ENCODE measurements around the gene ST8SIA1.
"Not testable (repeated sequence)": the region's sequence is repeated elsewhere in the genome, so short reads cannot be mapped to it uniquely, and the experiment has no call there.

ST8SIA1 gene

DNA sequence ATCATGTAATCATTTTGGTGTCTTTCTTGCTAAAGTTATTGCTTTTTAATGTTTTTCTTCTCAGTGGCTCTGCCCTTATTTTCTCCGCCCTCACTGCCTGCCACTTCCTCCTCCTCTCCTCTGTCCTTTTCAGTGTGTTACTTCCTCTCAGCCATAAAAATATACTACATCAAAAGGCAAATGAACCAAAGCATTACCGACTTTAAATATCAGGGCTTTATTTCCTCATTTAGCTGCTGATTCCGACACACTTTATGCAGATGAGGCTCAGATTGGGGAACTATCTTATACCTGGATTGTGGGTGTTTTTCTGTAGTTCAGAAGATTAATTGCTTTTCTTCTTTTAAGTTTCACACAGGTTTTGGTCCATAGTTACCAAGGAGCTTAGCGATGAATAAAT is 170.4 kb downstream of the ST8SIA1 start:
- Histone ChIP-seq H3K4me3 (ENCODE audit: insufficient read depth, low read length, poor library complexity, severe bottlenecking) (no peak overlapping the region), H3F3A (ENCODE audit: insufficient read depth) (no peaks in the 10 kb centered on the region), H3K27me3 (ENCODE audit: low read length) (no peaks in the 10 kb centered on the region), H3K9ac (ENCODE audit: low read length) (no peak overlapping the region), H4K20me1 (ENCODE audit: low read depth, low read length) (no peaks in the 10 kb centered on the region), H3K27ac (ENCODE audit: low read depth, low read length) (no peak overlapping the region), H3K9me3 (ENCODE audit: insufficient read depth, low read length) (no peaks in the 10 kb centered on the region), H3K79me2 (ENCODE audit: insufficient read depth, low read length) (no peaks in the 10 kb centered on the region), H3K36me3 (ENCODE audit: low read length) (no peaks in the 10 kb centered on the region), H3K9me2 (replicated peaks; ENCODE audit: insufficient read depth, low read length) (no peaks in the 10 kb centered on the region), H3K4me2 (ENCODE audit: low read depth, low read length, poor library complexity, severe bottlenecking) (no peak overlapping the region), H2AFZ (ENCODE audit: low read depth, low read length, severe bottlenecking) (no peak overlapping the region)
- TF ChIP-seq, protein P1, sequence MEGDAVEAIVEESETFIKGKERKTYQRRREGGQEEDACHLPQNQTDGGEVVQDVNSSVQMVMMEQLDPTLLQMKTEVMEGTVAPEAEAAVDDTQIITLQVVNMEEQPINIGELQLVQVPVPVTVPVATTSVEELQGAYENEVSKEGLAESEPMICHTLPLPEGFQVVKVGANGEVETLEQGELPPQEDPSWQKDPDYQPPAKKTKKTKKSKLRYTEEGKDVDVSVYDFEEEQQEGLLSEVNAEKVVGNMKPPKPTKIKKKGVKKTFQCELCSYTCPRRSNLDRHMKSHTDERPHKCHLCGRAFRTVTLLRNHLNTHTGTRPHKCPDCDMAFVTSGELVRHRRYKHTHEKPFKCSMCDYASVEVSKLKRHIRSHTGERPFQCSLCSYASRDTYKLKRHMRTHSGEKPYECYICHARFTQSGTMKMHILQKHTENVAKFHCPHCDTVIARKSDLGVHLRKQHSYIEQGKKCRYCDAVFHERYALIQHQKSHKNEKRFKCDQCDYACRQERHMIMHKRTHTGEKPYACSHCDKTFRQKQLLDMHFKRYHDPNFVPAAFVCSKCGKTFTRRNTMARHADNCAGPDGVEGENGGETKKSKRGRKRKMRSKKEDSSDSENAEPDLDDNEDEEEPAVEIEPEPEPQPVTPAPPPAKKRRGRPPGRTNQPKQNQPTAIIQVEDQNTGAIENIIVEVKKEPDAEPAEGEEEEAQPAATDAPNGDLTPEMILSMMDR (IDR thresholded peaks at IDR 0.05; ENCODE audit: insufficient read depth, low read length, poor library complexity, severe bottlenecking) = no peak
- no peak for TF ChIP-seq EZH2phosphoT487 (conservative IDR thresholded peaks at IDR 0.05; ENCODE audit: low read length)

DNA sequence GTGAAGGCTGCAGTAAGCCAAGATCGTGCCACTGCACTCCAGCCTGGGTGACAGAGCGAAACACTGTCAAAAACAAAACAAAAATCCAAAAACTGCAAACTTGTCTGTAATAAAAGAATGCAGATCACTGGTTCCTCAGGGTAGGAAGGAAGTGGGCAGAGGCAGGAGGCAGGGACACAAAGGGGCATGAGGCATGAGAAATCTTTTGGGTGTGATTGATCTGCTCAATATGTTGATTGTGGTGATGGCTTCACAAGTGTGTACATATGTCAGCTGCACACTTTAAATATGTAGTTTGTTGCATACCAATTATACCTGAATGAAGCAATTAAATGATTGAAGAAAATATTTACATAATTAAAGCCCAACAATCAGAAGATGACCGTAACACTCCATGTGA is 170.9 kb downstream of the ST8SIA1 start:
- Histone ChIP-seq H3K9me3 (ENCODE audit: insufficient read depth, low read length) (no peaks in the 10 kb centered on the region), H3K4me2 (ENCODE audit: low read depth, low read length, poor library complexity, severe bottlenecking) (no peak overlapping the region), H3K4me3 (ENCODE audit: insufficient read depth, low read length, poor library complexity, severe bottlenecking) (no peak overlapping the region), H3K9me2 (replicated peaks; ENCODE audit: insufficient read depth, low read length) (no peaks in the 10 kb centered on the region), H2AFZ (ENCODE audit: low read depth, low read length, severe bottlenecking) (no peak overlapping the region), H3K27me3 (ENCODE audit: low read length) (no peaks in the 10 kb centered on the region), H3K36me3 (ENCODE audit: low read length) (no peaks in the 10 kb centered on the region), H3K79me2 (ENCODE audit: insufficient read depth, low read length) (no peaks in the 10 kb centered on the region), H3F3A (ENCODE audit: insufficient read depth) (no peaks in the 10 kb centered on the region), H3K9ac (ENCODE audit: low read length) (no peak overlapping the region), H3K27ac (ENCODE audit: low read depth, low read length) (no peak overlapping the region), H4K20me1 (ENCODE audit: low read depth, low read length) (no peaks in the 10 kb centered on the region)
- TF ChIP-seq, protein P1 (IDR thresholded peaks at IDR 0.05; ENCODE audit: insufficient read depth, low read length, poor library complexity, severe bottlenecking) = no peak
- TF ChIP-seq EZH2phosphoT487 (conservative IDR thresholded peaks at IDR 0.05; ENCODE audit: low read length) = no peak

DNA sequence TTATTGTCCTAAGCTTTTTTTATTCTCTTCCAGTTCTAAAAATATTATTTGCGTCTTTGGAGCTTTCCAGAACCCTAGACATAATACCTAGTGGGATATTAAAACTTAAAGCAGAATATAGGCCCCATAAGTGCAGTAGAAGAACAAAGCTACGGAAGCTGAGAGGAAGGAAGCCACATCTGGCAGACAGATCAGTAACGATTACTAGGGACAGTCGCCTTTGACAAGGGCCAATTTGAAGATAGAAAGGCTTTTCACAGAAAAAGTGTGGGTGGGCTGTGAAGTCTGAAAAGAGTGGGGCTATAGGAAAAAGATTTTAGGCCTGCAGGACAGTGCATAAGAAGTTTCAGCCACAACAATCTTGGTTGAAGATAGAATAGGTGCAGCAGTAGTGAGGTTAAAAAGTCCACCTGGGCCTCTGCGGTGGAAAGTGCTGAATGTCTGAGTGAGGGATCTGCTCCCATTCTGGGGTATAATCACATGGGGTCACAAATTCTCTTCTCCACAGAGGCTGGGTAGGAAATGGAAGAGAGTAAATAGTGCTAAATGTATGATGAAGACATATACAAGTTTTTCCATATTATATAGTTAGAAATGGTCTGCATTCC is 174.0 kb downstream of the ST8SIA1 start:
- Histone ChIP-seq H3K36me3 (ENCODE audit: low read length) (no peaks in the 10 kb centered on the region), H3K4me3 (ENCODE audit: insufficient read depth, low read length, poor library complexity, severe bottlenecking) (no peak overlapping the region), H2AFZ (ENCODE audit: low read depth, low read length, severe bottlenecking) (no peak overlapping the region), H3K9me3 (ENCODE audit: insufficient read depth, low read length) (no peaks in the 10 kb centered on the region), H3K4me2 (ENCODE audit: low read depth, low read length, poor library complexity, severe bottlenecking) (no peak overlapping the region), H3K9ac (ENCODE audit: low read length) (no peak overlapping the region), H3K79me2 (ENCODE audit: insufficient read depth, low read length) (no peaks in the 10 kb centered on the region), H4K20me1 (ENCODE audit: low read depth, low read length) (no peaks in the 10 kb centered on the region), H3K27ac (ENCODE audit: low read depth, low read length) (no peak overlapping the region), H3F3A (ENCODE audit: insufficient read depth) (no peaks in the 10 kb centered on the region), H3K27me3 (ENCODE audit: low read length) (no peaks in the 10 kb centered on the region), H3K9me2 (replicated peaks; ENCODE audit: insufficient read depth, low read length) (no peaks in the 10 kb centered on the region)
- no peak for TF ChIP-seq EZH2phosphoT487 (conservative IDR thresholded peaks at IDR 0.05; ENCODE audit: low read length)
- TF ChIP-seq, protein P1 (IDR thresholded peaks at IDR 0.05; ENCODE audit: insufficient read depth, low read length, poor library complexity, severe bottlenecking) = no peak

DNA sequence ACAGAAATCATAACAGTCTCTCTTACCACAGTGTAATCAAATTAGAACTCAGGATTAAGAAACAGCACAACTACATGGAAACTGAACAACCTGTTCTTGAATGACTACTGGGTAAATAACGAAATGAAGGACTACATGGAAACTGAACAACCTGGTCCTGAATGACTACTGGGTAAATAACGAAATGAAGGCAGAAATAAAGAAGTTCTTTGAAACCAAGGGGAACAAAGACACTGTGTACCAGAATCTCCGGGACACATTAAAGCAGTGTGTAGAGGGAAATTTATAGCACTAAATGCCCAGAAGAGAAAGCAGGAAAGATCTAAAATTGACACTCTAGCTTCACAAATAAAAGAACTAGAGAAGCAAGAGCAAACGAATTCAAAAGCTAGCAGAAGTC is 185.2 kb downstream of the ST8SIA1 start:
- not testable (repeated sequence) for H3K79me2 ChIP-seq (ENCODE audit: insufficient read depth, low read length); H3K9me3 ChIP-seq (ENCODE audit: insufficient read depth, low read length); H3F3A ChIP-seq (ENCODE audit: insufficient read depth); H3K9me2 ChIP-seq (replicated peaks; ENCODE audit: insufficient read depth, low read length); H3K4me3 ChIP-seq (ENCODE audit: insufficient read depth, low read length, poor library complexity, severe bottlenecking); H3K27ac ChIP-seq (ENCODE audit: low read depth, low read length); H3K4me2 ChIP-seq (ENCODE audit: low read depth, low read length, poor library complexity, severe bottlenecking); H3K9ac ChIP-seq (ENCODE audit: low read length); H3K27me3 ChIP-seq (ENCODE audit: low read length); H3K36me3 ChIP-seq (ENCODE audit: low read length); H4K20me1 ChIP-seq (ENCODE audit: low read depth, low read length); H2AFZ ChIP-seq (ENCODE audit: low read depth, low read length, severe bottlenecking)

- not testable (repeated sequence) for H2AFZ ChIP-seq (ENCODE audit: low read depth, low read length, severe bottlenecking); H3F3A ChIP-seq (ENCODE audit: insufficient read depth); H3K36me3 ChIP-seq (ENCODE audit: low read length); H3K27ac ChIP-seq (ENCODE audit: low read depth, low read length); H4K20me1 ChIP-seq (ENCODE audit: low read depth, low read length); H3K4me3 ChIP-seq (ENCODE audit: insufficient read depth, low read length, poor library complexity, severe bottlenecking); H3K9me3 ChIP-seq (ENCODE audit: insufficient read depth, low read length); H3K27me3 ChIP-seq (ENCODE audit: low read length); H3K79me2 ChIP-seq (ENCODE audit: insufficient read depth, low read length); H3K9ac ChIP-seq (ENCODE audit: low read length); H3K9me2 ChIP-seq (replicated peaks; ENCODE audit: insufficient read depth, low read length); H3K4me2 ChIP-seq (ENCODE audit: low read depth, low read length, poor library complexity, severe bottlenecking)
Observed at GRCh38 chr12:22146686-22147085, 187.8 kb downstream of the ST8SIA1 start.

Data from SU-DHL-6 (cell line).